ENCODE results near the gene ARNT2. TPM values are rescaled to one million over a fixed set of nuclear protein-coding genes. Genes with fewer than 3 reads are reported as not detected.

The ARNT2 gene
- polyA plus RNA-seq, 1 of the 3 experiments (the other 2 are of a cell fraction): 17.0 TPM

GRCh38 chr15:80600626-80601025 is 196.4 kb downstream of the ARNT2 start:
- Histone ChIP-seq H3F3A (replicated peaks; ENCODE audit: insufficient read depth) (peaks cover 16% of the 10 kb centered on the region), H3K27ac (ENCODE audit: low read depth in 2 of 2, low read length in 1 of 2) (no peak overlapping the region), H3K4me2 (no peak overlapping the region), H3K9me2 (no peaks in the 10 kb centered on the region), H3K79me2 (ENCODE audit: insufficient read depth) (no peaks in the 10 kb centered on the region), H3K9me3 (peaks cover 8% of the 10 kb centered on the region; the same call in 1 of the 2 replicates), H3K36me3 (replicated peaks in 1 of 2; ENCODE audit: control insufficient read depth in 1 of 2, insufficient read depth in 2 of 2, low read length in 1 of 2) (no peaks in the 10 kb centered on the region), H3K9ac (no peak overlapping the region), H3K27me3 (ENCODE audit: insufficient read depth) (no peaks in the 10 kb centered on the region), H3K4me1 (ENCODE audit: control insufficient read depth in 1 of 2, insufficient read depth in 2 of 2, low read depth in 1 of 2, low read length in 1 of 2) (no peaks in the 10 kb centered on the region; a peak in 1 of 4 replicates), H3K4me3 (ENCODE audit: low read depth in 2 of 2, low read length in 1 of 2) (no peak overlapping the region), H2AFZ (ENCODE audit: low read depth) (no peak overlapping the region), H4K20me1 (ENCODE audit: insufficient read depth) (no peaks in the 10 kb centered on the region)
- no peak for DNase-seq
- POLR2A ChIA-PET: interaction anchor here (0.6 kb wide), 1 partner anchor 152 kb away, joined by 4 read pairs; no protein-coding TSS in a partner anchor
- CTCF ChIA-PET: interaction anchor here (1.2 kb wide), 1 partner anchor 176 kb away, joined by 3 read pairs; no protein-coding TSS in a partner anchor
- no peak for TF ChIP-seq ELF1 (IDR thresholded peaks at IDR 0.05)
- no peak for TF ChIP-seq MEF2A (IDR thresholded peaks at IDR 0.05; ENCODE audit: borderline replicate concordance, low read depth)
- no peak for TF ChIP-seq NFIC (IDR thresholded peaks at IDR 0.05; ENCODE audit: borderline replicate concordance)
- no peak for TF ChIP-seq EP300 (IDR thresholded peaks at IDR 0.05; ENCODE audit: borderline replicate concordance in 1 of 2, low read depth in 1 of 2, low read length in 1 of 2)
- no peak for TF ChIP-seq PBX3 (IDR thresholded peaks at IDR 0.05)
- WGBS (ENCODE audit: low lambda C conversion rate): 88% methylated on average over 3 of the region's 3 CpGs

GRCh38 chr15:80601256-80601655 is 197.1 kb downstream of the ARNT2 start:
- H3K4me2 ChIP-seq: no peak overlapping the region
- H4K20me1 ChIP-seq (ENCODE audit: insufficient read depth): no peaks in the 10 kb centered on the region
- H3F3A ChIP-seq (replicated peaks; ENCODE audit: insufficient read depth): peaks cover 16% of the 10 kb centered on the region
- no peaks in the 10 kb centered on the region; a peak in 1 of 4 replicates for H3K4me1 ChIP-seq (ENCODE audit: control insufficient read depth in 1 of 2, insufficient read depth in 2 of 2, low read depth in 1 of 2, low read length in 1 of 2)
- CTCF ChIA-PET: interaction anchor here (0.8 to 1.2 kb wide), 2 partner anchors 9 to 175 kb away, joined by 3 read pairs; no protein-coding TSS in a partner anchor
- no peaks in the 10 kb centered on the region for H3K9me2 ChIP-seq
- H3K27ac ChIP-seq (ENCODE audit: low read depth in 2 of 2, low read length in 1 of 2): no peak overlapping the region
- POLR2A ChIA-PET: no interaction called here
- no peak for TF ChIP-seq REST (IDR thresholded peaks at IDR 0.05; ENCODE audit: low read depth, low read length)
- no peak for TF ChIP-seq JUND (IDR thresholded peaks at IDR 0.05)
- no peak for TF ChIP-seq FOXJ3 (CRISPR knock-in tag; IDR thresholded peaks at IDR 0.05)
- no peak for TF ChIP-seq RFX5 (IDR thresholded peaks at IDR 0.05; ENCODE audit: low read length)
- TF ChIP-seq YY1 (IDR thresholded peaks at IDR 0.05; ENCODE audit: low read depth): no peak
- TF ChIP-seq RAD21 (IDR thresholded peaks at IDR 0.05; ENCODE audit: low read length): no peak
- TF ChIP-seq IRF3 (IDR thresholded peaks at IDR 0.05; ENCODE audit: low read depth, low read length): no peak
- TF ChIP-seq PBX3 (IDR thresholded peaks at IDR 0.05): no peak
- TF ChIP-seq NFIC (IDR thresholded peaks at IDR 0.05; ENCODE audit: borderline replicate concordance): no peak
- TF ChIP-seq ZBTB33 (IDR thresholded peaks at IDR 0.05; ENCODE audit: borderline replicate concordance, low read depth): no peak
- no peaks in the 10 kb centered on the region for H3K36me3 ChIP-seq (replicated peaks in 1 of 2; ENCODE audit: control insufficient read depth in 1 of 2, insufficient read depth in 2 of 2, low read length in 1 of 2)
- no peak overlapping the region for H3K9ac ChIP-seq
- no peaks in the 10 kb centered on the region for H3K27me3 ChIP-seq (ENCODE audit: insufficient read depth)
- H3K4me3 ChIP-seq (ENCODE audit: low read depth in 2 of 2, low read length in 1 of 2): no peak overlapping the region
- WGBS (ENCODE audit: low lambda C conversion rate): 58% methylated on average over 4 of the region's 4 CpGs
- H2AFZ ChIP-seq (ENCODE audit: low read depth): no peak overlapping the region
- no peak for DNase-seq
- H3K9me3 ChIP-seq: peaks cover 8% of the 10 kb centered on the region; the same call in 1 of the 2 replicates
- no peaks in the 10 kb centered on the region for H3K79me2 ChIP-seq (ENCODE audit: insufficient read depth)
